Uterus (tissue), 4 donors: ENCODE results near the gene CLEC2D. TPM values are rescaled to one million over a fixed set of nuclear protein-coding genes. Genes with fewer than 3 reads are reported as not detected.

ENCODE experiments used
- DNase-seq, 2 donors: peaks; one replicate each; pipeline ENCODE4 v3.0.0-alpha.2; 2019 to 2020
- H3K27ac ChIP-seq, 2 donors: fragments of 200-600 bp; sonication (generic); 1 replicate in 1 of 2; 2 replicates in 1 of 2; pipeline ENCODE4 v1.5.1; 2016 to 2018
- H3K27me3 ChIP-seq, 2 donors: fragments of 200-600 bp; sonication (generic); one replicate each; pipeline ENCODE4 v1.5.1; 2018 to 2019; ENCODE audit warnings: control low read depth in 1 of 2
- H3K36me3 ChIP-seq, 2 donors: fragments of 200-600 bp; sonication (generic); one replicate each; pipeline ENCODE4 v1.5.1; 2019; ENCODE audit warnings: control low read depth in 1 of 2
- H3K4me1 ChIP-seq, 2 donors: fragments of 200-600 bp; sonication (generic); one replicate each; pipeline ENCODE4 v1.5.1; 2018 to 2019; ENCODE audit warnings: control low read depth in 1 of 2
- H3K4me3 ChIP-seq, 2 donors: fragments of 200-600 bp; sonication (generic); 1 replicate in 1 of 2; 2 replicates in 1 of 2; pipeline ENCODE4 v1.5.1; 2018 to 2019; ENCODE audit warnings: mild to moderate bottlenecking in 1 of 2
- H3K9me3 ChIP-seq, 2 donors: fragments of 200-600 bp; sonication (generic); one replicate each; pipeline ENCODE4 v1.5.1; 2019; ENCODE audit warnings: control low read depth in 1 of 2
- POLR2A ChIP-seq, 2 donors: fragments of 450-650 bp; IDR thresholded peaks; one replicate each; pipeline ENCODE4 v1.6.1; 2016; ENCODE audit warnings: antibody characterized with exemption in 2 of 2, mild to moderate bottlenecking in 1 of 2, moderate library complexity in 1 of 2
- intact Hi-C: fragments of 100-400 bp; cut with DNase I; formaldehyde crosslinking; loops from one replicate; pipeline ENCODE4 v1.15.1; 2023; ENCODE audit warnings: low total_unique reads
- total RNA-seq, 4 donors: library from RNA; depleted of rRNA in 3 of 4; stranded (reverse); fragments of >200 nt in 3 of 4; gene quantifications; one replicate each; pipeline versions ENCODE4 v1.1.0 to v1.2.4, GENCODE V29; 2014 to 2023
- TF ChIP-seq, protein P1 (sequence below), 4 experiments: fragments of 200-600 bp in 2 of 4; fragments of 450-650 bp in 2 of 4; sonication (generic) in 2 of 4; IDR thresholded peaks; one replicate each; pipeline ENCODE4 v1.5.1; 2016 to 2019; ENCODE audit warnings: antibody characterized with exemption in 4 of 4, mild to moderate bottlenecking in 2 of 4, moderate library complexity in 1 of 4
- donor health status: DM: yes; HTN: yes; CAD: no.

Gene CLEC2D, protein sequence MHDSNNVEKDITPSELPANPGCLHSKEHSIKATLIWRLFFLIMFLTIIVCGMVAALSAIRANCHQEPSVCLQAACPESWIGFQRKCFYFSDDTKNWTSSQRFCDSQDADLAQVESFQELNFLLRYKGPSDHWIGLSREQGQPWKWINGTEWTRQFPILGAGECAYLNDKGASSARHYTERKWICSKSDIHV
- total RNA-seq, result 10 to 100 TPM in 2 of 4 donors, 1 to 10 TPM in 2; 6.8 to 22.8 (median 13.9) TPM

DNA sequence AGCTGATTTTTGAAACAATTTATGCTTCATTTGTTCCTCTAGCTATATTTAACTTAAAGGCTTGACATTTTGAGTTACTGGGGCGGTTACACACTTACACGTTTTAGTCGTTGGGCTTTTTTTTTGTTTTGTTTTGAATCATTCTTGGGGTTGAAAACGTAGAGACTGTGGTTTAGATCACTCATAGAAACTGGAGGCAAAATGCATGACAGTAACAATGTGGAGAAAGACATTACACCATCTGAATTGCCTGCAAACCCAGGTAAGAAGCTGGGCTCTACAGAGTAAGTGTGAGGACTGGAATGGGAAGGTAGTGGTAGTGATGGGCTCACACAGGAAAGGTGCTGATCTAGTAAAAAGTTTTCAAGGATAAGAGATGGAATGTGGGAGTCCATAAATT lies at the start of gene CLEC2D:
Gene CLEC2D (plus strand): TSS at position 180 of the 400 bp plus-strand sequence. CDS start 22 bp downstream, at position 202.
- peak within 1 kb of the TSS; percentile 50 to 59 for H3K27ac ChIP-seq
- no peak within 1 kb of the TSS for H3K4me3 ChIP-seq

DNA sequence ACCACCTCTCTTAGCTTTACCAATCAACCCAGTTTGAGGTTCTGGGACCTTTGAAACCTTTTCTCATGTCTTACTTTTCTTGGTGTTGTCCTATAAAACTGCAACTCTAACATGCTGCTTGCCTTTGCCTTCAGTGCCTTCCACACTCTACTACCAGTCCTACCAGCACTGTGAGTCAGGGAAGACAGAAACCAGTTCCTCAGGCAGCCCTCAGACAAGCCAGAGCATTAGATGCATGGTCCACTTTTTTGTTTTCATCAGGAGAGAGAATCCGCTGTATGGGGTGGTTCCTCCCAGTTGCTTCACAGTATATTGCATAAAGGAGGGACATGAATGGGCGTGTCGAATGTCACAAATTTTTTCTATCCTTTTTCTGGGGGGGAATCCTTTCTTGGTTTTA lies 44.5 kb upstream of the CLEC2D start:
- no peak for DNase-seq
- Histone ChIP-seq H3K36me3 (no peaks in the 10 kb centered on the region), H3K4me1 (no peaks in the 10 kb centered on the region), H3K9me3 (no peaks in the 10 kb centered on the region), H3K4me3 (no peak overlapping the region), H3K27ac (no peak overlapping the region), H3K27me3 (no peaks in the 10 kb centered on the region)
- intact Hi-C loops, result no loop called here
- no peak for TF ChIP-seq POLR2A (IDR thresholded peaks at IDR 0.05)
- TF ChIP-seq, protein P1, sequence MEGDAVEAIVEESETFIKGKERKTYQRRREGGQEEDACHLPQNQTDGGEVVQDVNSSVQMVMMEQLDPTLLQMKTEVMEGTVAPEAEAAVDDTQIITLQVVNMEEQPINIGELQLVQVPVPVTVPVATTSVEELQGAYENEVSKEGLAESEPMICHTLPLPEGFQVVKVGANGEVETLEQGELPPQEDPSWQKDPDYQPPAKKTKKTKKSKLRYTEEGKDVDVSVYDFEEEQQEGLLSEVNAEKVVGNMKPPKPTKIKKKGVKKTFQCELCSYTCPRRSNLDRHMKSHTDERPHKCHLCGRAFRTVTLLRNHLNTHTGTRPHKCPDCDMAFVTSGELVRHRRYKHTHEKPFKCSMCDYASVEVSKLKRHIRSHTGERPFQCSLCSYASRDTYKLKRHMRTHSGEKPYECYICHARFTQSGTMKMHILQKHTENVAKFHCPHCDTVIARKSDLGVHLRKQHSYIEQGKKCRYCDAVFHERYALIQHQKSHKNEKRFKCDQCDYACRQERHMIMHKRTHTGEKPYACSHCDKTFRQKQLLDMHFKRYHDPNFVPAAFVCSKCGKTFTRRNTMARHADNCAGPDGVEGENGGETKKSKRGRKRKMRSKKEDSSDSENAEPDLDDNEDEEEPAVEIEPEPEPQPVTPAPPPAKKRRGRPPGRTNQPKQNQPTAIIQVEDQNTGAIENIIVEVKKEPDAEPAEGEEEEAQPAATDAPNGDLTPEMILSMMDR (IDR thresholded peaks at IDR 0.05), result no peak

More for the DNA sequence above, at the start of gene CLEC2D:
- TF ChIP-seq, protein P1 (IDR thresholded peaks at IDR 0.05), result no peak
- TF ChIP-seq POLR2A (IDR thresholded peaks at IDR 0.05), result no peak
- Histone ChIP-seq H3K27me3 (no peaks in the 10 kb centered on the region), H3K4me1 (peaks cover 0 to 4% of the 10 kb centered on the region in 2 donors), H3K9me3 (no peaks in the 10 kb centered on the region), H3K36me3 (no peaks in the 10 kb centered on the region)
- intact Hi-C loops, result no loop called here
- no peak for DNase-seq

DNA sequence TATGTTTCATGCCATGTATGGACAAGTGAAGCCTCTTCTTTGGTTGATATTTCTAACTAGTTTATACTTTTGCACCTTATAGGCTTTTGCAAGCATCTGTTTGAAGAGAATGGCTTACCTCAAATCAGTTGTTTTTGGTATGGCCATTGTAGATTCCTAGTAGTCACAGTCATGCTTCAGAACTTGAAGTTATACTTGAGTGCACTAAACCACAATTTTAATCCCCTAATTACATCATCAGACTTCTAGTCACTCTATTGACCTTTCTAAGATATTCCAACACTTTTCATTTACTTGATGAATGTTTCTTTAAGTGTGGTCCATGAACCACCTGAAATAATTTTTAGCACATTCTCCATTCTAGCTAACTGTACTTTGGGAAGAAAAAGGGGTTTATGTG lies 43.2 kb upstream of the CLEC2D start:
- TF ChIP-seq, protein P1 (IDR thresholded peaks at IDR 0.05), result no peak
- no peak for TF ChIP-seq POLR2A (IDR thresholded peaks at IDR 0.05)
- no peaks in the 10 kb centered on the region for H3K27me3 ChIP-seq
- intact Hi-C loops, result no loop called here
- H3K4me3 ChIP-seq, result no peak overlapping the region
- no peak overlapping the region for H3K27ac ChIP-seq
- DNase-seq, result no peak
- H3K4me1 ChIP-seq, result no peaks in the 10 kb centered on the region
- H3K9me3 ChIP-seq, result no peaks in the 10 kb centered on the region
- no peaks in the 10 kb centered on the region for H3K36me3 ChIP-seq

DNA sequence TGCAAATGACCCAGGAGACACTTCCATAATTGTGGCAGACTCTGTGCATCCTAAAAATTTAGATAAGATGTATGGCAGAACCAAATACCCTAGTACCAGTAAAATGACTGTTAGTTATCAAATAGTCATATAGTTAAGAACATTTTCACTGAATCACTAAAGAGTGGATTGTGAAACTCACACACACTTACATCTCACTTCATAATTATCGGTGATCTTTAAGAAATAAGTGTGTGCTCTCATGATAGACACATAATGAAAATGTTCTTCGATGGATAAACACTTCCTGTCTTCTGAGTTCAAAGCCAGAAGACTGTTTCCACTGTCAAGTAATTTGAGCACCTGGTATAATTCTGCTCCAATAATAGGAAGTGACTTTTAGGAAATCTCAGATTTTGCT lies 42.7 kb upstream of the CLEC2D start:
- intact Hi-C loops, result no loop called here
- H3K4me3 ChIP-seq, result no peak overlapping the region
- no peak for DNase-seq
- H3K27ac ChIP-seq, result no peak overlapping the region
- no peaks in the 10 kb centered on the region for H3K9me3 ChIP-seq
- TF ChIP-seq, protein P1 (IDR thresholded peaks at IDR 0.05), result no peak
- no peak for TF ChIP-seq POLR2A (IDR thresholded peaks at IDR 0.05)
- H3K27me3 ChIP-seq, result no peaks in the 10 kb centered on the region
- H3K36me3 ChIP-seq, result no peaks in the 10 kb centered on the region
- H3K4me1 ChIP-seq, result no peaks in the 10 kb centered on the region

DNA sequence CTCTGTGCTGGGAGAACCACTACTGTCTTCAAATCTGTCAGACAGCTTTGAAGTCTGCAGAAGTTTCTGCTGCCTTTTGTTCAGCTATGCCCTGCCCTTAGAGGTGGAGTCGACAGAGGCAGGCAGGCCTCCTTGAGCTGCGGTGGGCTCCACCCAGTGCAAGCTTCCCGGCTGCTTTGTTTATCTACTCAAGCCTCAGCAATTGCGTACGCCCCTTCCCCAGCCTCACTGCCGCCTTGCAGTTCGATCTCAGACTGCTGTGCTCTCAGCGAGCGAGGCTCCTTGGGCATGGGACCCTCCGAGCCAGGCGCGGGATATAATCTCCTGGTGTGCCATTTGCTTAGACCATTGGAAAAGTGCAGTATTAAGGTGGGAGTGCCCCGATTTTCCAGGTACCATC lies 36.7 kb upstream of the CLEC2D start:
- no peaks in the 10 kb centered on the region for H3K9me3 ChIP-seq
- intact Hi-C loops, result loop anchor here (10.0 kb wide), 1 partner anchor 72 kb away; no protein-coding TSS in a partner anchor
- no peak overlapping the region for H3K27ac ChIP-seq
- H3K36me3 ChIP-seq, result no peaks in the 10 kb centered on the region
- DNase-seq, result no peak
- H3K4me1 ChIP-seq, result no peaks in the 10 kb centered on the region
- TF ChIP-seq, protein P1 (IDR thresholded peaks at IDR 0.05), result no peak
- no peak for TF ChIP-seq POLR2A (IDR thresholded peaks at IDR 0.05)
- no peaks in the 10 kb centered on the region for H3K27me3 ChIP-seq
- H3K4me3 ChIP-seq, result no peak overlapping the region
